Measurements from ENCODE around the gene GSTO2.

The GSTO2 gene

GRCh38 chr10:104336821-104337467 lies 68.0 kb downstream of the GSTO2 start:
- DNase-seq (ENCODE audit: insufficient read length, low spot score) (no peak), FAIRE-seq (no peak)

GRCh38 chr10:104337521-104337984 lies 68.6 kb downstream of the GSTO2 start:
- FAIRE-seq (no peak), DNase-seq (ENCODE audit: insufficient read length, low spot score) (no peak)

- FAIRE-seq (no peak), DNase-seq (ENCODE audit: insufficient read length, low spot score) (peak; percentile 66)
Measured at GRCh38 chr10:104337985-104338735, 69.2 kb downstream of the GSTO2 start, which contains the start of gene ITPRIP. TSS of gene ITPRIP (minus strand) at chr10:104338465. CDS start at chr10:104316051, 22,414 bp downstream.

GRCh38 chr10:104339469-104340110 lies 70.6 kb downstream of the GSTO2 start:
- DNase-seq (ENCODE audit: insufficient read length, low spot score) = no peak
- FAIRE-seq = no peak

GRCh38 chr10:104340111-104340526 lies 71.1 kb downstream of the GSTO2 start:
- no peak for DNase-seq (ENCODE audit: insufficient read length, low spot score)
- no peak for FAIRE-seq

- no peak for DNase-seq (ENCODE audit: insufficient read length, low spot score)
- FAIRE-seq = no peak
Measured at GRCh38 chr10:104340641-104341040, 71.7 kb downstream of the GSTO2 start.

GRCh38 chr10:104342941-104343411 lies 74.0 kb downstream of the GSTO2 start:
- no peak for FAIRE-seq
- DNase-seq (ENCODE audit: insufficient read length, low spot score) = no peak

GRCh38 chr10:104344219-104344618 lies 75.2 kb downstream of the GSTO2 start:
- DNase-seq (ENCODE audit: insufficient read length, low spot score) (no peak), FAIRE-seq (no peak)

GRCh38 chr10:104345515-104345914 lies 76.5 kb downstream of the GSTO2 start:
- DNase-seq (ENCODE audit: insufficient read length, low spot score) (no peak), FAIRE-seq (no peak)

- no peak for DNase-seq (ENCODE audit: insufficient read length, low spot score)
- no peak for FAIRE-seq
Measured at GRCh38 chr10:104345941-104346340, 77.0 kb downstream of the GSTO2 start.

- DNase-seq (ENCODE audit: insufficient read length, low spot score) (no peak), FAIRE-seq (no peak)
Measured at GRCh38 chr10:104347295-104348045, 78.5 kb downstream of the GSTO2 start.

- FAIRE-seq = no peak
Measured at GRCh38 chr10:104348601-104349000, 79.6 kb downstream of the GSTO2 start.

GRCh38 chr10:104349623-104350126 lies 80.7 kb downstream of the GSTO2 start:
- DNase-seq (ENCODE audit: insufficient read length, low spot score) (no peak), FAIRE-seq (no peak)

More at GRCh38 chr10:104348601-104349000, 79.6 kb downstream of the GSTO2 start:
- DNase-seq (ENCODE audit: insufficient read length, low spot score) = no peak

- FAIRE-seq (peak; percentile 23), DNase-seq (ENCODE audit: insufficient read length, low spot score) (peak; percentile 59)
Measured at GRCh38 chr10:104350127-104350635, 81.2 kb downstream of the GSTO2 start.

GRCh38 chr10:104351061-104351702 lies 82.2 kb downstream of the GSTO2 start:
- DNase-seq (ENCODE audit: insufficient read length, low spot score) = no peak

GRCh38 chr10:104351919-104352318 lies 82.9 kb downstream of the GSTO2 start:
- DNase-seq (ENCODE audit: insufficient read length, low spot score) (no peak), FAIRE-seq (no peak)

More at GRCh38 chr10:104351061-104351702, 82.2 kb downstream of the GSTO2 start:
- FAIRE-seq = no peak

- FAIRE-seq = no peak
- DNase-seq (ENCODE audit: insufficient read length, low spot score) = peak; percentile 45
Measured at GRCh38 chr10:104353325-104354048, 84.5 kb downstream of the GSTO2 start, which contains the start of gene CFAP58. TSS of gene CFAP58 (plus strand) at chr10:104353833. CDS start at chr10:104353898, 65 bp downstream.
